ENCODE data around the gene CAPN10. TPM values are rescaled to one million over a fixed set of nuclear protein-coding genes. Genes with fewer than 3 reads are reported as not detected.

The CAPN10 gene
- total and polyA plus RNA-seq, 2 donors (not counting 3 experiments of a cell fraction or from before 2014, with no cell fraction given), result 25.2 to 39.9 TPM

DNA sequence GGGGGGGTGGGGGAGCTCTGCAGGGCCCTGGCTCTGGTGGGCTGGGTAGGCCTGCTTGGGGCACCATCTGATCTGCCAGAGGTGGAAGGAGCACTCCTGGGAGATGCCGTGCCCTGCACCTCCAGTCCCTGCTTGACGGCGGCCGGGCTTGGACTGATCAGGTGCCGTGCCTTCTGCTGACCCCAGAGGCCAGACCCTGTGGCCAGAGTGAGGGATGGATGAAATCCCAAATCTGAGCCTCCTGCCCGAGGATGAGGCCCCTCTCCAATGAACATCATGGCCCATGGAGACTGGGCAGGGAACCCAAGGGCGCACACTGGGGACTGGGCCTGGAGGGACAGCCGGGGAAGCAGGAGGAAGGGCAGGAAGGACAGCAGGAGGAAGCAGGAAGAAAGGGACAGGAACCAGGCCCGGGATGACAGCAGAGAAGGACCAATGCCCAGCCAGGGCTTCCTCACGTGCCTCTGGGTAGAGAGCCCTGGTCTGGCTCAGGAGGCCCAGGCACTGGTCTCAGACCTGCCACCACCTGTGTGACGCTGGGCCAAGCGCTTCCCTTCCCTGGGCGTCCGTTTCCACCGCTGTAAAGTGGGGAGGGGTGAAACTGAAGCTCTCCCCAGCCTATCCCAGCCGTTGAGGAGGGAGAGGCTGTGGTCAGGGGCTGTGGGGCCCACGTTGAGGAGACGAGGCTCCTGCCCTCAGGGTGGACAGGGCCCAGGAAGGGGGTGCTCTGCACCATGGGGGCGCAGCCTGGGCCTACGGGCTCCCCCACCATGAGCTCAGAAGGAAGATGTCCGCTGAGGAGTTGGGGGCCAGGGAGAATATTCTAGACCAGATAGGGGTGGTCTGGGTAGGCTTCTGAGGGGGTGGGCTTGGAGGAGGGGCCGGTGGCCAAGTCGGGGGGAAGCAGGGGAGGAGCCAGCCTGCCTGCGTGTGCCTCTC, 37.7 kb downstream of the CAPN10 start:
- Histone ChIP-seq H3K4me1 (ENCODE audit: control insufficient read depth, extremely low read depth, insufficient read depth, low read length) (no peaks in the 10 kb centered on the region), H3K4me2 (ENCODE audit: insufficient read depth, low read length) (no peak overlapping the region), H3K36me3 (ENCODE audit: control insufficient read depth in 2 of 2, extremely low read depth in 1 of 2, insufficient read depth in 2 of 2, low read length in 2 of 2) (no peaks in the 10 kb centered on the region), H3K79me2 (ENCODE audit: control insufficient read depth, insufficient read depth, low read length) (no peaks in the 10 kb centered on the region), H3K9me1 (replicated peaks; ENCODE audit: control insufficient read depth, extremely low read depth, insufficient read depth, low read length) (no peaks in the 10 kb centered on the region), H3K9me3 (replicated peaks; ENCODE audit: control insufficient read depth, insufficient read depth, low read length) (no peaks in the 10 kb centered on the region), H3K27ac (ENCODE audit: insufficient read depth, low read depth, low read length) (no peak overlapping the region), H4K20me1 (replicated peaks; ENCODE audit: control insufficient read depth, extremely low read depth, insufficient read depth, low read length) (no peaks in the 10 kb centered on the region), H3K9ac (replicated peaks; ENCODE audit: extremely low read depth, insufficient read depth, low read length) (no peak overlapping the region), H3K27me3 (ENCODE audit: control insufficient read depth in 2 of 2, insufficient read depth in 2 of 2, low read length in 2 of 2) (no peaks in the 10 kb centered on the region), H2AFZ (ENCODE audit: low read depth, low read length) (no peak overlapping the region), H3K4me3 (replicated peaks in 1 of 3; ENCODE audit: insufficient read depth in 1 of 3, low read depth in 1 of 3, low read length in 3 of 3) (no peak overlapping the region)
- TF ChIP-seq EZH2 (IDR thresholded peaks at IDR 0.05; ENCODE audit: borderline replicate concordance, low read depth, low read length, severe bottlenecking), result no peak
- no peak for TF ChIP-seq POLR2A (IDR thresholded peaks at IDR 0.05; ENCODE audit: low read depth, low read length)
- TF ChIP-seq, protein P1, sequence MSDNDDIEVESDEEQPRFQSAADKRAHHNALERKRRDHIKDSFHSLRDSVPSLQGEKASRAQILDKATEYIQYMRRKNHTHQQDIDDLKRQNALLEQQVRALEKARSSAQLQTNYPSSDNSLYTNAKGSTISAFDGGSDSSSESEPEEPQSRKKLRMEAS (IDR thresholded peaks at IDR 0.05; ENCODE audit: insufficient read depth, insufficient read length), result no peak
- TF ChIP-seq FOS (IDR thresholded peaks at IDR 0.05; ENCODE audit: borderline replicate concordance, insufficient read depth, low read length), result no peak
- TF ChIP-seq, protein P2, sequence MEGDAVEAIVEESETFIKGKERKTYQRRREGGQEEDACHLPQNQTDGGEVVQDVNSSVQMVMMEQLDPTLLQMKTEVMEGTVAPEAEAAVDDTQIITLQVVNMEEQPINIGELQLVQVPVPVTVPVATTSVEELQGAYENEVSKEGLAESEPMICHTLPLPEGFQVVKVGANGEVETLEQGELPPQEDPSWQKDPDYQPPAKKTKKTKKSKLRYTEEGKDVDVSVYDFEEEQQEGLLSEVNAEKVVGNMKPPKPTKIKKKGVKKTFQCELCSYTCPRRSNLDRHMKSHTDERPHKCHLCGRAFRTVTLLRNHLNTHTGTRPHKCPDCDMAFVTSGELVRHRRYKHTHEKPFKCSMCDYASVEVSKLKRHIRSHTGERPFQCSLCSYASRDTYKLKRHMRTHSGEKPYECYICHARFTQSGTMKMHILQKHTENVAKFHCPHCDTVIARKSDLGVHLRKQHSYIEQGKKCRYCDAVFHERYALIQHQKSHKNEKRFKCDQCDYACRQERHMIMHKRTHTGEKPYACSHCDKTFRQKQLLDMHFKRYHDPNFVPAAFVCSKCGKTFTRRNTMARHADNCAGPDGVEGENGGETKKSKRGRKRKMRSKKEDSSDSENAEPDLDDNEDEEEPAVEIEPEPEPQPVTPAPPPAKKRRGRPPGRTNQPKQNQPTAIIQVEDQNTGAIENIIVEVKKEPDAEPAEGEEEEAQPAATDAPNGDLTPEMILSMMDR (IDR thresholded peaks at IDR 0.05; ENCODE audit: extremely low read depth in 1 of 2, insufficient read depth in 1 of 2, low read depth in 1 of 2, low read length in 2 of 2), result no peak
- TF ChIP-seq MYC (IDR thresholded peaks at IDR 0.05; ENCODE audit: low read depth, low read length), result no peak
- no peak for TF ChIP-seq GATA2 (IDR thresholded peaks at IDR 0.05; ENCODE audit: insufficient read depth, insufficient read length, low read depth, low read length)
- TF ChIP-seq JUN (IDR thresholded peaks at IDR 0.05; ENCODE audit: borderline replicate concordance, insufficient read depth, insufficient read length, low read depth), result no peak
- no TSS peak for BruUV-seq (replicated peaks)
- ChIA-PET POLR2A (no interaction called here), CTCF (no interaction called here)
- no peak for FAIRE-seq
- dilution Hi-C loops (cut with MboI; ENCODE audit: extremely low pct_ligation_motif_present, low sequenced_read_pairs) (no loop called here), intact Hi-C loops (cut with micrococcal nuclease) (no loop called here)
- DNase-seq (ENCODE audit: low read depth, low spot score), result no peak

Measured in endothelial cell of umbilical vein (primary cell).